HCT116 (cell line): ENCODE data around the gene UBE2Q2. TPM values are rescaled to one million over a fixed set of nuclear protein-coding genes. Genes with fewer than 3 reads are reported as not detected.

ENCODE experiments used
- ATAC-seq: fragments of 200-7000 bp; cut with Tn5 transposase; 2 replicates; pipeline ENCODE4 v1.9.1; 2020; ENCODE audit warnings: mild to moderate bottlenecking, moderate library complexity
- BruUV-seq: library from RNA; stranded (reverse); fragments of 400-500 nt; replicated peaks from 2 replicates; lab custom pipeline; 2021; lab: Mats Ljungman, UMichigan
- CTCF ChIA-PET: fragments of 300-600 bp; sonication (Branson Sonifier 250); formaldehyde crosslinking; loops from one replicate; lab custom pipeline; 2021; ENCODE audit warnings: antibody characterized with exemption; lab: Charles Lee
- POLR2A ChIA-PET: fragments of 300-600, 350-600 bp; sonication (Branson Sonifier 250); formaldehyde crosslinking; loops from one replicate; lab custom pipeline; 2021; ENCODE audit warnings: antibody characterized with exemption; lab: Charles Lee
- RAD21 ChIA-PET, 2 experiments: fragments of 300-600 bp; sonication (Branson Sonifier 250); formaldehyde crosslinking; loops; one replicate each; lab custom pipeline; 2023; ENCODE audit warnings: low total read pairs in 2 of 2; ENCODE audit not compliant: uncharacterized antibody in 2 of 2, unreplicated experiment in 2 of 2, low non-redundant PET in 1 of 2; lab: Charles Lee
- DNase-seq: peaks from one replicate; pipeline ENCODE4 v3.0.0-alpha.2; 2010; ENCODE audit warnings: low read depth, low spot score
- H2AFZ ChIP-seq: fragments of 200-600 bp; shearing (Covaris generic), sonication (generic); 2 replicates; pipeline ENCODE4 v1.6.1; 2017; ENCODE audit warnings: low read depth, mixed run types, mixed read lengths, antibody characterized with exemption, low read length; ENCODE audit not compliant: poor library complexity, severe bottlenecking
- H3K27ac ChIP-seq: 2 replicates; pipeline ENCODE4 v1.5.1; 2012; ENCODE audit warnings: low read depth, low read length
- H3K27me3 ChIP-seq: fragments of 200-600 bp; sonication (generic); 2 replicates; pipeline ENCODE4 v1.6.1; 2016; ENCODE audit warnings: mixed run types, low read length, mixed read lengths; ENCODE audit not compliant: insufficient read depth
- H3K36me3 ChIP-seq, 2 experiments: fragments of 200-500 bp in 1 of 2; fragments of 200-600 bp in 1 of 2; sonication (Bioruptor generic) in 1 of 2; sonication (generic) in 1 of 2; 2 replicates each; pipeline versions ENCODE4 v1.5.1 to v1.6.1; 2014 to 2016; ENCODE audit warnings: low read length in 2 of 2, inconsistent platforms in 1 of 2, mixed read lengths in 1 of 2, mixed run types in 1 of 2; ENCODE audit not compliant: insufficient read depth in 2 of 2, control insufficient read depth in 1 of 2
- H3K4me1 ChIP-seq, 2 experiments: fragments of 200-600 bp in 1 of 2; sonication (generic) in 1 of 2; 2 replicates each; pipeline versions ENCODE4 v1.5.1 to v1.6.1; 2012 to 2017; ENCODE audit warnings: low read length in 2 of 2, inconsistent platforms in 1 of 2, mild to moderate bottlenecking in 1 of 2, mixed read lengths in 1 of 2, mixed run types in 1 of 2, moderate library complexity in 1 of 2; ENCODE audit not compliant: insufficient read depth in 2 of 2, control insufficient read depth in 1 of 2
- H3K4me2 ChIP-seq: fragments of 200-600 bp; sonication (generic); 2 replicates; pipeline ENCODE4 v1.6.1; 2017; ENCODE audit warnings: mixed run types, low read length, mixed read lengths
- H3K4me3 ChIP-seq, 2 experiments: fragments of 200-600 bp in 1 of 2; sonication (generic) in 1 of 2; replicated peaks in 1 of 2; 2 replicates each; pipeline ENCODE4 v1.5.1; 2011 to 2016; ENCODE audit warnings: low read length in 2 of 2, control low read depth in 1 of 2, low read depth in 1 of 2, mild to moderate bottlenecking in 1 of 2, mixed read lengths in 1 of 2, mixed run types in 1 of 2
- H3K79me2 ChIP-seq: fragments of 200-600 bp; sonication (generic); 2 replicates; pipeline ENCODE4 v1.6.1; 2017; ENCODE audit warnings: mild to moderate bottlenecking, mixed run types, low read length, moderate library complexity, mixed read lengths; ENCODE audit not compliant: insufficient read depth
- H3K9ac ChIP-seq: fragments of 200-600 bp; sonication (generic); 2 replicates; pipeline ENCODE4 v1.6.1; 2016; ENCODE audit warnings: low read length, mixed read lengths
- H3K9me2 ChIP-seq: fragments of 200-600 bp; sonication (generic), shearing (Covaris generic); 2 replicates; pipeline ENCODE4 v1.6.1; 2017; ENCODE audit warnings: mixed run types, mild to moderate bottlenecking, moderate library complexity; ENCODE audit not compliant: insufficient read depth
- H3K9me3 ChIP-seq, 2 experiments: fragments of 200-500 bp in 1 of 2; fragments of 200-600 bp in 1 of 2; sonication (Bioruptor generic) in 1 of 2; sonication (generic) in 1 of 2; 2 replicates each; pipeline ENCODE4 v1.6.1; 2014 to 2017; ENCODE audit warnings: low read length in 2 of 2, mixed read lengths in 2 of 2, inconsistent platforms in 1 of 2, low read depth in 1 of 2, mild to moderate bottlenecking in 1 of 2, mixed run types in 1 of 2, moderate library complexity in 1 of 2; ENCODE audit not compliant: control insufficient read depth in 1 of 2, insufficient read depth in 1 of 2
- H4K20me1 ChIP-seq: fragments of 200-600 bp; sonication (generic), shearing (Covaris generic); 2 replicates; pipeline ENCODE4 v1.6.1; 2017; ENCODE audit warnings: mixed run types, mild to moderate bottlenecking, moderate library complexity; ENCODE audit not compliant: insufficient read depth
- CEBPB ChIP-seq: IDR thresholded peaks from 2 replicates; pipeline ENCODE4 v1.6.1; 2012; ENCODE audit warnings: low read depth
- CTCF ChIP-seq, 3 experiments: fragments of 200-600 bp in 1 of 3; sonication (generic) in 1 of 3; IDR thresholded peaks in 2 of 3; conservative IDR thresholded peaks in 1 of 3; 2 replicates each; pipeline ENCODE4 v1.5.1; 2012 to 2017; ENCODE audit warnings: low read depth in 2 of 3, low read length in 2 of 3, antibody characterized with exemption in 1 of 3, borderline replicate concordance in 1 of 3, control low read depth in 1 of 3, mild to moderate bottlenecking in 1 of 3, mixed read lengths in 1 of 3, mixed run types in 1 of 3, moderate library complexity in 1 of 3; ENCODE audit not compliant: insufficient read depth in 1 of 3
- EGR1 ChIP-seq: IDR thresholded peaks from 2 replicates; pipeline ENCODE4 v1.6.1; 2012; ENCODE audit warnings: low read depth
- ELF1 ChIP-seq: IDR thresholded peaks from 2 replicates; pipeline ENCODE4 v1.6.1; 2012; ENCODE audit warnings: low read depth, borderline replicate concordance
- EZH2 ChIP-seq: fragments of 200-600 bp; sonication (generic); IDR thresholded peaks from 2 replicates; pipeline ENCODE4 v1.6.1; 2017; ENCODE audit warnings: antibody characterized with exemption, mixed run types
- EZH2phosphoT487 ChIP-seq: fragments of 200-600 bp; IDR thresholded peaks from 2 replicates; pipeline ENCODE4 v1.6.1; 2018; ENCODE audit warnings: antibody characterized with exemption, borderline replicate concordance
- FOSL1 ChIP-seq: IDR thresholded peaks from 2 replicates; pipeline ENCODE4 v1.6.1; 2012; ENCODE audit warnings: low read depth
- JUND ChIP-seq: IDR thresholded peaks from 2 replicates; pipeline ENCODE4 v1.6.1; 2012
- MAX ChIP-seq: IDR thresholded peaks from 2 replicates; pipeline ENCODE4 v1.6.1; 2012
- POLR2A ChIP-seq: IDR thresholded peaks from 2 replicates; pipeline ENCODE4 v1.7.0; 2011; ENCODE audit warnings: borderline replicate concordance; ENCODE audit not compliant: insufficient read depth, insufficient read length; ENCODE audit errors: extremely low read depth
- POLR2AphosphoS5 ChIP-seq: IDR thresholded peaks from 2 replicates; pipeline ENCODE4 v1.6.1; 2011; ENCODE audit warnings: mild to moderate bottlenecking, low read depth, low read length, moderate library complexity
- RAD21 ChIP-seq: IDR thresholded peaks from 2 replicates; pipeline ENCODE4 v1.6.1; 2012; ENCODE audit warnings: low read depth, mild to moderate bottlenecking
- REST ChIP-seq: IDR thresholded peaks from 2 replicates; pipeline ENCODE4 v1.6.1; 2012; ENCODE audit warnings: low read depth
- SIN3A ChIP-seq: IDR thresholded peaks from 2 replicates; pipeline ENCODE4 v1.6.1; 2012; ENCODE audit warnings: low read depth
- TCF7L2 ChIP-seq: IDR thresholded peaks from 2 replicates; pipeline ENCODE4 v1.7.0; 2011; ENCODE audit warnings: borderline replicate concordance, inconsistent platforms; ENCODE audit not compliant: insufficient read depth, insufficient read length; ENCODE audit errors: extremely low read depth
- YY1 ChIP-seq: IDR thresholded peaks from 2 replicates; pipeline ENCODE4 v1.6.1; 2011; ENCODE audit warnings: low read length, low read depth, moderate library complexity, mild to moderate bottlenecking; ENCODE audit not compliant: insufficient replicate concordance; ENCODE audit errors: extremely low read depth
- ZBTB33 ChIP-seq: IDR thresholded peaks from 2 replicates; pipeline ENCODE4 v1.6.1; 2011; ENCODE audit warnings: mild to moderate bottlenecking, low read length, moderate library complexity; ENCODE audit not compliant: insufficient replicate concordance; ENCODE audit errors: extremely low read depth
- ZFX ChIP-seq: fragments of 450-650 bp; IDR thresholded peaks from 2 replicates; pipeline ENCODE4 v1.6.1; 2017
- ZNF274 ChIP-seq: fragments of 200-500 bp; sonication (Bioruptor generic); IDR thresholded peaks from 2 replicates; pipeline ENCODE4 v1.6.1; 2014; ENCODE audit warnings: mild to moderate bottlenecking, low read depth, low read length, inconsistent platforms
- intact Hi-C: fragments of 100-400 bp; cut with micrococcal nuclease; formaldehyde crosslinking; loops from 2 replicates; pipeline ENCODE4 v1.10.0; 2022
- total RNA-seq: library from RNA; stranded (reverse); gene quantifications from one replicate; pipeline ENCODE4 v1.2.1, GENCODE V29; 2021; ENCODE audit not compliant: unreplicated experiment

Gene UBE2Q2
- total RNA-seq, 1 experiment from 2014 or later = 12.3 TPM

GRCh38 chr15:75948761-75949296 is 105.6 kb downstream of the UBE2Q2 start:
- H3K9ac ChIP-seq = no peak overlapping the region
- no peaks in the 10 kb centered on the region for H3K36me3 ChIP-seq
- DNase-seq (no peak), ATAC-seq (no peak)
- H3K9me2 ChIP-seq = no peaks in the 10 kb centered on the region
- CTCF ChIA-PET = no interaction called here
- H3K4me1 ChIP-seq = no peaks in the 10 kb centered on the region
- TF ChIP-seq EZH2 = no peak
- no peak for TF ChIP-seq REST
- TF ChIP-seq POLR2A = no peak
- TF ChIP-seq TCF7L2 = no peak
- TF ChIP-seq POLR2AphosphoS5 = no peak
- no peak for TF ChIP-seq MAX
- no peak for TF ChIP-seq FOSL1
- no peak for TF ChIP-seq ELF1
- no peak for TF ChIP-seq YY1
- no peak for TF ChIP-seq JUND
- no peak for TF ChIP-seq EZH2phosphoT487
- TF ChIP-seq SIN3A = no peak
- no peak for TF ChIP-seq RAD21
- no peak for TF ChIP-seq ZBTB33
- no peak for TF ChIP-seq EGR1
- TF ChIP-seq CTCF (IDR thresholded peaks at IDR 0.05 in 2 of 3, conservative IDR thresholded peaks at IDR 0.05 in 1 of 3; ENCODE audit: borderline replicate concordance in 1 of 3, insufficient read depth in 1 of 3, low read depth in 2 of 3, low read length in 2 of 3) = no peak
- TF ChIP-seq ZFX = no peak
- no peak for TF ChIP-seq CEBPB
- TF ChIP-seq ZNF274 = no peak
- no peaks in the 10 kb centered on the region for H4K20me1 ChIP-seq
- RAD21 ChIA-PET = no interaction called here
- no peak overlapping the region for H3K4me3 ChIP-seq
- intact Hi-C loops = no loop called here
- no peaks in the 10 kb centered on the region for H3K79me2 ChIP-seq
- no peaks in the 10 kb centered on the region for H3K9me3 ChIP-seq
- no peak overlapping the region for H3K27ac ChIP-seq
- no peaks in the 10 kb centered on the region for H3K27me3 ChIP-seq
- H2AFZ ChIP-seq = no peak overlapping the region
- no TSS peak for BruUV-seq
- POLR2A ChIA-PET = no interaction called here
- H3K4me2 ChIP-seq = no peak overlapping the region
